Liver (tissue), 9 donors: Measurements from ENCODE around the gene TMEM59. TPM values are rescaled to one million over a fixed set of nuclear protein-coding genes. Genes with fewer than 3 reads are reported as not detected.

ENCODE experiments used
- DNase-seq: peaks from one replicate; pipeline ENCODE4 v3.0.0-alpha.2; 2017; ENCODE audit warnings: low spot score
- H3K27ac ChIP-seq, 2 donors: one replicate each; pipeline ENCODE4 v1.7.0; 2013; ENCODE audit warnings: inconsistent platforms in 2 of 2, low read length in 2 of 2, control low read depth in 1 of 2, low read depth in 1 of 2, mild to moderate bottlenecking in 1 of 2
- H3K27me3 ChIP-seq, 4 donors: one replicate each; pipeline versions ENCODE4 v1.6.1 to v1.7.0; 2013; ENCODE audit warnings: low read length in 3 of 4, inconsistent platforms in 1 of 4, mild to moderate bottlenecking in 1 of 4, moderate library complexity in 1 of 4; ENCODE audit not compliant: control insufficient read depth in 4 of 4, insufficient read depth in 4 of 4
- H3K36me3 ChIP-seq, 4 donors: one replicate each; pipeline versions ENCODE4 v1.6.1 to v1.7.0; 2013; ENCODE audit warnings: low read length in 3 of 4, mild to moderate bottlenecking in 3 of 4, low read depth in 1 of 4, moderate library complexity in 1 of 4; ENCODE audit not compliant: control insufficient read depth in 4 of 4, insufficient read depth in 3 of 4
- H3K4me1 ChIP-seq, 4 donors: one replicate each; pipeline versions ENCODE4 v1.6.1 to v1.7.0; 2013; ENCODE audit warnings: low read length in 3 of 4, mild to moderate bottlenecking in 3 of 4, moderate library complexity in 1 of 4; ENCODE audit not compliant: control insufficient read depth in 4 of 4, insufficient read depth in 4 of 4
- H3K4me3 ChIP-seq, 3 donors: one replicate each; pipeline versions ENCODE4 v1.6.1 to v1.7.0; 2013; ENCODE audit warnings: low read length in 3 of 3, control low read depth in 1 of 3, low read depth in 1 of 3, mild to moderate bottlenecking in 1 of 3
- H3K9ac ChIP-seq, 2 donors: one replicate each; pipeline ENCODE4 v1.7.0; 2013; ENCODE audit warnings: low read length in 2 of 2, mild to moderate bottlenecking in 2 of 2, moderate library complexity in 2 of 2, control low read depth in 1 of 2, low read depth in 1 of 2
- H3K9me3 ChIP-seq, 4 donors: one replicate each; pipeline versions ENCODE4 v1.6.1 to v1.7.0; 2013; ENCODE audit warnings: low read length in 3 of 4; ENCODE audit not compliant: control insufficient read depth in 4 of 4
- CTCF ChIP-seq: fragments of 150-350 bp; IDR thresholded peaks from 2 replicates; pipeline ENCODE4 v1.5.1; 2017; ENCODE audit warnings: improper control_type of control experiment, low read depth, low read length; ENCODE audit not compliant: missing input control
- EGR1 ChIP-seq, 2 donors: IDR thresholded peaks; 2 replicates each; pipeline ENCODE4 v1.6.1; 2016 to 2018; ENCODE audit warnings: antibody characterized with exemption in 2 of 2, low read depth in 2 of 2
- FOXA1 ChIP-seq: IDR thresholded peaks from 2 replicates; pipeline ENCODE4 v1.6.1; 2016; ENCODE audit warnings: antibody characterized with exemption
- GABPA ChIP-seq, 2 donors: IDR thresholded peaks in 1 of 2; conservative IDR thresholded peaks in 1 of 2; 2 replicates each; pipeline ENCODE4 v1.6.1; 2016; ENCODE audit warnings: antibody characterized with exemption in 2 of 2, mild to moderate bottlenecking in 1 of 2, moderate library complexity in 1 of 2
- HNF4A ChIP-seq, 2 donors: conservative IDR thresholded peaks; 2 replicates each; pipeline ENCODE4 v1.6.1; 2016; ENCODE audit warnings: antibody characterized with exemption in 2 of 2, mild to moderate bottlenecking in 2 of 2
- HNF4G ChIP-seq: IDR thresholded peaks from 2 replicates; pipeline ENCODE4 v1.6.1; 2016; ENCODE audit warnings: antibody characterized with exemption
- JUND ChIP-seq, 2 donors: IDR thresholded peaks; 2 replicates each; pipeline ENCODE4 v1.6.1; 2016; ENCODE audit warnings: antibody characterized with exemption in 2 of 2
- MAX ChIP-seq: IDR thresholded peaks from 2 replicates; pipeline ENCODE4 v1.6.1; 2016; ENCODE audit warnings: antibody characterized with exemption
- NR2F2 ChIP-seq: IDR thresholded peaks from 2 replicates; pipeline ENCODE4 v1.6.1; 2016; ENCODE audit warnings: antibody characterized with exemption
- RAD21 ChIP-seq, 2 donors: IDR thresholded peaks; 2 replicates each; pipeline ENCODE4 v1.6.1; 2016; ENCODE audit warnings: antibody characterized with exemption in 2 of 2, mild to moderate bottlenecking in 2 of 2
- REST ChIP-seq: IDR thresholded peaks from 2 replicates; pipeline ENCODE4 v1.6.1; 2016; ENCODE audit warnings: antibody characterized with exemption, mild to moderate bottlenecking
- RXRA ChIP-seq, 2 donors: IDR thresholded peaks; 2 replicates each; pipeline ENCODE4 v1.6.1; 2017 to 2018; ENCODE audit warnings: antibody characterized with exemption in 2 of 2, mild to moderate bottlenecking in 1 of 2
- SP1 ChIP-seq: IDR thresholded peaks from 2 replicates; pipeline ENCODE4 v1.6.1; 2018; ENCODE audit warnings: antibody characterized with exemption, mild to moderate bottlenecking
- TAF1 ChIP-seq: conservative IDR thresholded peaks from 2 replicates; pipeline ENCODE4 v1.6.1; 2016; ENCODE audit warnings: antibody characterized with exemption, mild to moderate bottlenecking
- WGBS: extraction: QIAGEN DNeasy Blood & Tissue Kit; methylation state at CpG from one replicate; pipeline ENCODE4 v1.1.7; 2013; 5-methylcytosine and 5-hydroxymethylcytosine counted together
- polyA plus RNA-seq, 2 donors: library from polyadenylated mRNA; stranded (reverse) in 1 of 2; unstranded in 1 of 2; fragments of 200-250 nt in 1 of 2; fragments of >200 nt in 1 of 2; fragmentation: Nextera tagmentation in 1 of 2; extraction: Ambion mirVana in 1 of 2; gene quantifications; one replicate each; pipeline versions ENCODE4 v1.2.1 to v1.2.3, GENCODE V29; 2013 to 2015
- total RNA-seq, 2 donors: library from RNA; depleted of rRNA; stranded (reverse); fragments of >200 nt; gene quantifications; one replicate each; pipeline ENCODE4 v1.2.3, GENCODE V29; 2014
- TF ChIP-seq, protein P1 (sequence below): IDR thresholded peaks from 2 replicates; pipeline ENCODE4 v1.6.1; 2016; ENCODE audit warnings: antibody characterized with exemption
- TF ChIP-seq, protein P2 (sequence below): IDR thresholded peaks from 2 replicates; pipeline ENCODE4 v1.6.1; 2016; ENCODE audit warnings: antibody characterized with exemption
- donor health status: healthy.
- donor health status: healthy.
- donor health status: healthy.
- donor health status: healthy.
- donor health status: healthy.

Gene TMEM59
- total and polyA plus RNA-seq, 4 donors: 255 to 436 (median 279) TPM

- no peak for TF ChIP-seq RXRA (IDR thresholded peaks at IDR 0.05)
- no peak for TF ChIP-seq REST
- TF ChIP-seq HNF4G: no peak
- TF ChIP-seq SP1: no peak
- no peak for TF ChIP-seq MAX
- TF ChIP-seq JUND (IDR thresholded peaks at IDR 0.05): no peak
- no peak for TF ChIP-seq NR2F2
- no peak for TF ChIP-seq EGR1 (IDR thresholded peaks at IDR 0.05; ENCODE audit: low read depth in 2 of 2)
- TF ChIP-seq, protein P1, sequence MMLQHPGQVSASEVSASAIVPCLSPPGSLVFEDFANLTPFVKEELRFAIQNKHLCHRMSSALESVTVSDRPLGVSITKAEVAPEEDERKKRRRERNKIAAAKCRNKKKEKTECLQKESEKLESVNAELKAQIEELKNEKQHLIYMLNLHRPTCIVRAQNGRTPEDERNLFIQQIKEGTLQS: no peak
- TF ChIP-seq, protein P2, sequence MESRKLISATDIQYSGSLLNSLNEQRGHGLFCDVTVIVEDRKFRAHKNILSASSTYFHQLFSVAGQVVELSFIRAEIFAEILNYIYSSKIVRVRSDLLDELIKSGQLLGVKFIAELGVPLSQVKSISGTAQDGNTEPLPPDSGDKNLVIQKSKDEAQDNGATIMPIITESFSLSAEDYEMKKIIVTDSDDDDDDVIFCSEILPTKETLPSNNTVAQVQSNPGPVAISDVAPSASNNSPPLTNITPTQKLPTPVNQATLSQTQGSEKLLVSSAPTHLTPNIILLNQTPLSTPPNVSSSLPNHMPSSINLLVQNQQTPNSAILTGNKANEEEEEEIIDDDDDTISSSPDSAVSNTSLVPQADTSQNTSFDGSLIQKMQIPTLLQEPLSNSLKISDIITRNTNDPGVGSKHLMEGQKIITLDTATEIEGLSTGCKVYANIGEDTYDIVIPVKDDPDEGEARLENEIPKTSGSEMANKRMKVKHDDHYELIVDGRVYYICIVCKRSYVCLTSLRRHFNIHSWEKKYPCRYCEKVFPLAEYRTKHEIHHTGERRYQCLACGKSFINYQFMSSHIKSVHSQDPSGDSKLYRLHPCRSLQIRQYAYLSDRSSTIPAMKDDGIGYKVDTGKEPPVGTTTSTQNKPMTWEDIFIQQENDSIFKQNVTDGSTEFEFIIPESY: no peak
- TF ChIP-seq HNF4A (conservative IDR thresholded peaks at IDR 0.05): no peak
- no peak for TF ChIP-seq GABPA (IDR thresholded peaks at IDR 0.05 in 1 of 2, conservative IDR thresholded peaks at IDR 0.05 in 1 of 2)
- TF ChIP-seq RAD21 (IDR thresholded peaks at IDR 0.05): no peak
- TF ChIP-seq CTCF: no peak
- TF ChIP-seq FOXA1: no peak
- no peak for TF ChIP-seq TAF1
These were observed 33.8 kb upstream of the TMEM59 start for GRCh38 chr1:54086754-54087153.

DNA sequence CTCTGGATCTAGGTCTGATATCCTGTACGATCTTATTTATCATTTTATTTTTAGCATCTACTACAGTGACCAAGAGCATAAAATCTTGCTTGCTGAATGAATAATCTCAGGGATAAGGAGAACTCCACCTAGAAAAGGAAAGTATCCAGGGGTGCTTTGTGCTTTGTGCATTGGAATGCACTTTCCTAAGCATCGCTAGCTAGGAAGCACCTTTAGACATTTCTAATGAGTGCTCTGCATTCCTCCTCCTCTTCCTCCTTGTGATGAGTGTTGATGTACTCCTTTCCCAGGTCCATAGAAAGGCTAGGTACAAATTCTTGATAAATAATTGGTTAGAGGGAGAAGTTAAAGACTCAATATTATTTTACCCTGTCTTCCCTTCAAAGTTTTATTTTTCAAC, 31.8 kb upstream of the TMEM59 start:
- Histone ChIP-seq H3K36me3 (peaks cover 0 to 3% (median 0%) of the 10 kb centered on the region in 4 donors), H3K27me3 (no peaks in the 10 kb centered on the region), H3K9ac (no peak overlapping the region), H3K27ac (no peak overlapping the region), H3K4me1 (peaks cover 2 to 18% (median 16%) of the 10 kb centered on the region in 4 donors), H3K4me3 (no peak overlapping the region), H3K9me3 (no peaks in the 10 kb centered on the region)
- 98% methylated on average over 2 of the region's 2 CpGs for WGBS
- no peak for TF ChIP-seq TAF1
- TF ChIP-seq RAD21 (IDR thresholded peaks at IDR 0.05): no peak
- no peak for TF ChIP-seq NR2F2
- TF ChIP-seq RXRA (IDR thresholded peaks at IDR 0.05): no peak
- TF ChIP-seq, protein P1: no peak
- no peak for DNase-seq

More at GRCh38 chr1:54086754-54087153, 33.8 kb upstream of the TMEM59 start:
- peaks cover 0 to 3% (median 0%) of the 10 kb centered on the region in 4 donors for H3K36me3 ChIP-seq
- no peak overlapping the region for H3K4me3 ChIP-seq
- H3K27me3 ChIP-seq: no peaks in the 10 kb centered on the region
- no peak for DNase-seq
- no peak overlapping the region for H3K27ac ChIP-seq
- peaks cover 0 to 1% (median 0%) of the 10 kb centered on the region in 4 donors for H3K4me1 ChIP-seq
- no peak overlapping the region for H3K9ac ChIP-seq
- 95% methylated on average over 1 of the region's 1 CpG for WGBS
- no peaks in the 10 kb centered on the region for H3K9me3 ChIP-seq
